ENCODE measurements around the gene NRP1.

DNA sequence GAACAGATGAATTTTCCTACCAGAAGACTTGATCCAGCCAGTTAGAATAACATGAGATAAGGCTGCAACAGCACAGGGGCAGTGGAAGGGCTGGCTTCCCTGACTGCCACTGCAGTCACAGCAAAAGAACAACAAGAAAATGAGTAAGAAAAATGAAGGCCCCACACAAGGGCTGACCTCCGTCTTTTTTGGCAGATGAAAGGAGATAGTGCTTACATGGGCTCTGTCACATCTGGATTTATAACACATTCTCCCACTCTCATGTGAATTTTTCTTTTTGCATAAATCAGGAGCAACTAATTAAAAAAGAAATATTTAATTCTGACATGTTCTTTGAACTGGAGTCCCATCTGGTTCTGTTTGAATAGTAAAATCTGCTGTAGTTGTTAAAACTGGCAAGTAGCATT lies 99.6 kb downstream of the NRP1 start:
- TF ChIP-seq POLR2A (IDR thresholded peaks at IDR 0.05), result no peak
- TF ChIP-seq, protein P1, sequence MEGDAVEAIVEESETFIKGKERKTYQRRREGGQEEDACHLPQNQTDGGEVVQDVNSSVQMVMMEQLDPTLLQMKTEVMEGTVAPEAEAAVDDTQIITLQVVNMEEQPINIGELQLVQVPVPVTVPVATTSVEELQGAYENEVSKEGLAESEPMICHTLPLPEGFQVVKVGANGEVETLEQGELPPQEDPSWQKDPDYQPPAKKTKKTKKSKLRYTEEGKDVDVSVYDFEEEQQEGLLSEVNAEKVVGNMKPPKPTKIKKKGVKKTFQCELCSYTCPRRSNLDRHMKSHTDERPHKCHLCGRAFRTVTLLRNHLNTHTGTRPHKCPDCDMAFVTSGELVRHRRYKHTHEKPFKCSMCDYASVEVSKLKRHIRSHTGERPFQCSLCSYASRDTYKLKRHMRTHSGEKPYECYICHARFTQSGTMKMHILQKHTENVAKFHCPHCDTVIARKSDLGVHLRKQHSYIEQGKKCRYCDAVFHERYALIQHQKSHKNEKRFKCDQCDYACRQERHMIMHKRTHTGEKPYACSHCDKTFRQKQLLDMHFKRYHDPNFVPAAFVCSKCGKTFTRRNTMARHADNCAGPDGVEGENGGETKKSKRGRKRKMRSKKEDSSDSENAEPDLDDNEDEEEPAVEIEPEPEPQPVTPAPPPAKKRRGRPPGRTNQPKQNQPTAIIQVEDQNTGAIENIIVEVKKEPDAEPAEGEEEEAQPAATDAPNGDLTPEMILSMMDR (IDR thresholded peaks at IDR 0.05), result no peak
